NCI-H146 (cell line): ENCODE results near the gene NXT1.
"Not testable (repeated sequence)": the region's sequence is repeated elsewhere in the genome, so short reads cannot be mapped to it uniquely, and the experiment has no call there.

Source experiments
- DNase-seq: peaks from one replicate; lab custom pipeline; 2025; lab: John Stamatoyannopoulos, UW

NXT1 gene

GRCh38 chr20:23350196-23350903, at the start of gene NXT1:
TSS of gene NXT1 (plus strand) at chr20:23350791. CDS start at chr20:23354042, 3,251 bp downstream.
- peak; percentile 99 for DNase-seq

DNA sequence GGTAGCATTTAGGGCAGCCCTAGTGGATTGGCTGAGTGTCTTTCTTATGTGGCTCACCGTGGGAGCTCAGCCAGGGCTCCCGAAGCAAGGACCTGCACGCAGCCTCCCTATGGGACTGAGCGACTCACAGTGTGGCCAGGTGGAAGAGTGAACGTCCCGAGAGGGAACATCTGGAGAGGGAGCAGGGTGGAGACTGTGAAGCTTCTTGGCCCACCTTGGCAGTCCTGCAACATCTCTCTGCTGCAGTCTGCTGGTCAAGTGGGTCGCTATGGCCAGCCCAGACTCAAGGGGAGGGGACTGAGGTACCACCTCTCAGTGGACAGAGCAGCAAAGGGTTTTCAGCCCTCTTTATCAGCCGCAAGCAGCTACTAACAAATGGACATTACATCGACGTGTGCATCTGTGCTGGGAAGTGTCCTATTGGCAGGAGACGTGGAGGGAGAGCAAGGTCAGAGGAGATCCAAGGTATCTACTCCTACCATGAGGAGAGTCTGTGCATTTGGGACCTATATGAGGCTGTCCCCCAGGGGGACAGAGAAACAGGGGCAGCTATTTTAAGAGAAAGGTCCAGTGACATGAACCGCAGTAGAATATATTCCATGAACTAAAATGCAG, 49.0 kb upstream of the NXT1 start:
- no peak for DNase-seq

DNA sequence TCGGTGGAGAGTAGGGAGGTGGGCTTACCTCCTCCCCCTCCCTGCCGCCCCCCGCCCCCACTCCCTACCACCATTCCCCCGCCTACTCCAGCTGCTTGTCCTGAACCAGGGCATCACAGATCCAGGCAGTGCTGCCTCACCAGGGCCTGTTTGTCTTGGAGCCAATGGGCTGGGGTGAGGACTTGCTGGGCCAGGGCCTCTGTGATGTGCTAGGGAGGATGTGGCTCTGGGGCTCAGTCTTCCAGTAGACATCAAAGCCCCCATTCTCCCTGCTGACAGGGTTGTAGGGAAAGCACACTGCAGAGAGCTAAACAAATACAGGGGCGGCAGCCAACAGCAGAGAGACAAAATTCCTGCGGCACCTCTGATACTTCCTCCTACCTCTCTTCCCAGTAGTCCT, 48.2 kb upstream of the NXT1 start:
- no peak for DNase-seq

GRCh38 chr20:23302801-23303200, 47.8 kb upstream of the NXT1 start:
- DNase-seq: no peak

DNA sequence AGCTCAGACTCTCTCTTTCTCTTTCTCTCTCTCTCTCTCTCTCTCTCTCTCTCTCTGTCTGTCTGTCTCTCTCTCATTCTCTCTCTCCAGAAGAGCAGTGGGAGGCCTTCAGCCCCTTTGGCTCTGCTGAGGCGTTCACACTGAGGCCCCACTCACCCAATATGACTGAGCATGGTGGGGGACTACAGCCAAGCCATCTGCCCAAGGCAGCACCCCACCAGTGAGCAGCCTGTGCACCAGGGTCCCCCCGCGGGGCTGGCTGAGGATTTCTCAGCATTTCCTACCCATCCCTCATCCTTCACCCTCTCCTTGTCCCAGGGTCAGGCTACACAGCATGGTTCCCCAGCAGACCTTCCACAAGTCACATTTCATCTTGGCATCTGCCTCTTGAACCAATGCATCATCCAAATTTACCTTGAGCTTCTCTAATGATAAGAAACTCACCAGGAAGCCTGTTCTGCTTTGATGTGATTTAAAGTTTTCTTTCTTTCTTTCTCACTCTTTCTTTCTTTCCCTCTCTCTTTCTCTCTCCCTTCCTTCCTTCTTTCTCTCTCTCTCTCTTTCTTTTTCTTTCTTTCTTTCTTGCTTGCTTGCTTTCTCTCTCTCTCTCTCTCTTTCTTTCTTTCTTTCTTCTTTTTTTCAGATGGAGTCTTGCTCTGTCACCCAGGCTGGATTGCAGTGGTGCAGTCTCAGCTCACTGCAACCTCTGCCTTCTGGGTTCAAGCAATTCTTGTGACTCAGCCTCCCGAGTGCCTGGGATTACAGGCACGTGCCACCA, 47.1 kb upstream of the NXT1 start:
- no peak for DNase-seq

GRCh38 chr20:23304616-23305015, 46.0 kb upstream of the NXT1 start:
- DNase-seq: no peak

DNA sequence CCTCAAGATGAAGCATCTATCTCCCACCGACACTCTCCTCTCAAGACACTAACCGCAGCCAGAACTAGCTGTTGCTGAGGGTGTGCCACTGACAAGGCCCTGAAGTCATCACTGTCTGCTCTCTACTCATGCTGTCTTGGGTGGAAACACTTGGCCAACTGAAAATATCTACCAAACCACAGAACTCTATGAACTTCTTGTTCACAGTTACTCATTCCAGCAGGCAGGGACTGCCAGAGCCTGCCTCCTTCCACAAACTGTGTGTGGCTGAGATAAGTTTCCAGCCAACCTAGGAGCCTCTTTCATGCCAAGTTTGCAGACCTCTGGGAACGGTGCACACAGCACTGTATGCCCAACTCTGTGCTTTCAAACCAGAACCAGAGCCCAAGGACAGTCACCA, 45.5 kb upstream of the NXT1 start:
- no peak for DNase-seq

- not testable (repeated sequence) for DNase-seq
Observed at GRCh38 chr20:23307393-23307792, 43.2 kb upstream of the NXT1 start.

DNA sequence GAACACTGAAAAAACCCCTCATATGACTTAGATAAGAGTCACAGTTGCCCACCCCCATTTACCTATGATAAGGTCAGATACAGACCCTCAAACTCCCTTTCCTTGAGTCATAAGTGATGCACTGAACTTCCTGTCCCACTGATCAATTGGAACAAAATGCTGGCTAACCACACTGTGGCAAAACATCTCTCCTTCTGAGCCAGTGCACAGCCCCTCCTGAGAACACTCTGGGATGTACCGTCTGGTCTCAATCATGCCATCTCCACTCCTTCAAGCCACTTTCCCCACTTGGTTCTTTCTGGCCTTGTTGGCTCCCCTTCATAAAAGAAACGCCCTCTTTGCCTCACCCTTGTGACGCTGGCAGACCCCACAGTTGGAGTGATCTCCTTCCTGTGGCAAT, 42.6 kb upstream of the NXT1 start:
- DNase-seq: no peak

- DNase-seq: no peak
Observed at GRCh38 chr20:23308908-23309307, 41.7 kb upstream of the NXT1 start.

DNA sequence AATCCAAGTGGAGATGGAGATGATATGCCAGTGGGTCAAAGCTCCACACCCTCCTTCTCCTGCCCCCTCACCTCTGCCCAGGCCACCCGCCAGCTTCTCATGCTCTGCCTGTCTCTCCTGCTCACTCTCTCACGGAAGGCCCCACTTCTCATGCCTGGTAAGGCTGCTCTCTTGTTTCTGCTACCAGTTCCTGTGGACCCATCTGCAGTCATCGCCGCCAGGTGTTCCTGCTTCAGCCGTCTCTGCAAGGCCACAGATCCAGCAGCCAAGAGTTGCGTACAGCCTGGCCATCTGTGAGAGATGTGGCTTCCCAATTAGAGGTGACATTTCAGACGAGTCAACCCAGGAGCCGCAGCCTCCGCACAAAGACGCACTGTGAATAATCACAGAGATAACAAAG, 40.8 kb upstream of the NXT1 start:
- no peak for DNase-seq

- DNase-seq: no peak
Observed at GRCh38 chr20:23311947-23312506, 38.6 kb upstream of the NXT1 start.

DNA sequence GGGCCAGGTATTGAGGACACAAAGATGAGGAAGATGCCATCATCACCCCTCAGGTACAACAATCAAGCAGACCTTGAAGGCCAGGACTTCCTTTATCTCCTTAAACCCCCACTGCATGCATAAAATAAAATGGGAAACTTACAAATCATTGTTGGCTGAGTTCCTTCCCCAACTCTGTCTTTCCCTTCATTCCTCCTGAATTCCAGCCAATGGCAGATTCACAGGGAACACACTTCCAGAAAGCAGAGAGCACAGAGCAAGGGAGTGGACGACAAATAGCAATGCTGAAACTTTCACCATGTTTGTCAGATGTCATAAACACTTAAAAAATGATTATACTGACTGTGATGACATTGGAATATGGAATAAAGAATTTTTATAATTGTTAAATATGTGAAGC, 37.3 kb upstream of the NXT1 start:
- no peak for DNase-seq

GRCh38 chr20:23314699-23315098, 35.9 kb upstream of the NXT1 start:
- no peak for DNase-seq

- no peak for DNase-seq
Observed at GRCh38 chr20:23315099-23315498, 35.5 kb upstream of the NXT1 start.

DNA sequence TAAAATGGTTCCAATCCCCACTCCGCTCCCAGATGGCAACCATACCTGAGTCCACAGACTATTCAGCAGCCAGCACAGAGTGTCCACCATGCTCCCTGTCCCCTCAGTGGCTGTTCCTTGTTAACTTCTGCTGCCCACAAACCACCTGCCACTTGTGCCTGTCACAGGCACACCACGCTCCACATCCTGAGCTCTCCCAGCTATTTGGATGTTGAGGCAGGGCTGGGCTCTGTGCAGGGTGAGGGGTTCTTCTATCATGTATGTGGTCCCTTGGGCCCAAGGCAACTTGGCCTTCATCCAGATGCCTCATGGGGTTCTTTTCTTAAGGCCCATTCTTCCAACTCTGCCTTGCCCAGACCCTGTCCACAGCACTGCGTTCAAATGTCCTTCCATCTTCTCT, 34.0 kb upstream of the NXT1 start:
- DNase-seq: no peak

- DNase-seq: no peak
Observed at GRCh38 chr20:23317081-23317480, 33.5 kb upstream of the NXT1 start.

DNA sequence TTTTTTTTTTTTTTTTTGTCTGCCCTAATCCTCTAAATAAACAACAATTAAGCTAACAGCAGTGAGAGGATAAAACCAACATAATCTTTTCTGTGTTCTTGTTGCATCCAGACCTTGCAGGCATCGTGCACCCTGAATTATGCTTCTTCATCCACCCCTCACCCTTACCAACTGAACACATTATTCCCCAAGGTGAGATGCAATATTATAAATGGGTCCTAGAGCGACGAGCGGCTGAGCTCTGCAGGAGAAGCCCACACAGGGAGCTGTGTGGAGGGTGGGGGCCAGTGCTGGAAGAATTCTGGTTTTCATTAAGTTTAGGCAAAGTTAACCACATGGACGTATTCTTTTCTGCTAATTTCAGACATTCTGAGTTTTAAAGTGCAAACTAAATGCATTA, 32.2 kb upstream of the NXT1 start:
- no peak for DNase-seq

GRCh38 chr20:23320317-23320716, 30.3 kb upstream of the NXT1 start:
- peak; percentile 6 for DNase-seq

GRCh38 chr20:23325107-23325506, 25.5 kb upstream of the NXT1 start:
- no peak for DNase-seq

- peak; percentile 89 for DNase-seq
Observed at GRCh38 chr20:23326774-23327173, 23.8 kb upstream of the NXT1 start.

- no peak for DNase-seq
Observed at GRCh38 chr20:23327617-23328333, 22.8 kb upstream of the NXT1 start.
